Measurements from ENCODE around the gene PPP2R1A.
A peak's percentile ranks its signal among the peaks of the same experiment; 100 is the strongest.

PPP2R1A gene

GRCh38 chr19:52189735-52190486 is at the start of gene PPP2R1A:
Gene PPP2R1A (plus strand): TSS chr19:52190052. CDS start chr19:52190097, 45 bp downstream.
- DNase-seq, result peak; percentile 98

- DNase-seq, result no peak
These were observed 48.6 kb upstream of the PPP2R1A start for GRCh38 chr19:52141203-52141602.

- DNase-seq, result no peak
These were observed 47.8 kb upstream of the PPP2R1A start for GRCh38 chr19:52142001-52142595.

DNA sequence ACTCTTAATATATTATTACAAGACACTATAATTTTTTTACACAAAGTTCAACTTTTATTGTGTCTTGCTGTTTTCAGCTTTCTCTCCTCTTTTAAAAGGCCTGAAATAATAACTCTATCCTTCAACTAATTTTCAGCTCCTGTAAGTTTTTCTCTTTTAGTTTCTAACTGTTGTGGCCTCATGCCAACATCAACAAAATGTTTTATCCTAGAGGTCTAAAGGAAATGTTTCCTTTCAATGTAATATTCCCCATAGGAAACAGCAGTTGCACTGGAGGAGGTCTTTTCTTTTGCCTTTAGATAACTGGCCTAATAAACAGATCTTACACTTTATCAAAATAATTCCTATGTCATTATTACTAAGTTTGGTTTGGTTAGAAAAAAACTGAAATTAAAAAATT is 41.6 kb upstream of the PPP2R1A start:
- DNase-seq, result no peak

DNA sequence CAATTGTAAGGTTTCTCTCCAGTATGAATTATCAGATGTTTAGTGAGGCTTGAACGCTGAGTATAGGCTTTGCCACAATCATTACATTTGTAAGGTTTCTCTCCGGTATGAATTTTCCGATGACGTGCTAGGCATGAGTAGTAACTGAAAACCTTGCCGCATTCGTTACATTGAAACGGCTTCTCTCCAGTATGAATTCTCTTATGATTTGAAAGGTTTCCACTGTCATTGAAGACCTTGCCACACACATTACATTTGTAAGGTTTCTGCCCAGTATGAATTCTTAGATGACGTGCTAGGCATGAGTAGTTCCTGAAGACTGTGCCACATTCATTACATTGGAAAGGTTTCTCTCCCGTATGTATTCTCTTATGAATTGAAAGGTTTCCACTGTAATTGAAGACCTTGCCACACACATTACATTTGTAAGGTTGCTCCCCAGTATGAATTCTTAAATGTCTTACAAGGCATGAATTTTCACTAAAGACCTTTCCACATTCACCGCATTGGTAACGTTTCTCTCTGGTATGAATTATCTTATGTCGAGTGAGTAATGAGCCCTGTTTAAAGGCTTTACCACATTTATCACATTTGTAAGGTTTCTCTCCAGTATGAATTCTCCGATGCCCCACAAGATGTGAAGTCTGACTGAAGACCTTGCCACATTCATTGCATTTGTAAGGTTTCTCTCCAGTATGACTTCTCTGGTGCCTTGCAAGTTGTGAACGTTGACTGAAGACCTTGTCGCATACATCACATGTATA is 34.1 kb upstream of the PPP2R1A start:
- DNase-seq, result no peak

DNA sequence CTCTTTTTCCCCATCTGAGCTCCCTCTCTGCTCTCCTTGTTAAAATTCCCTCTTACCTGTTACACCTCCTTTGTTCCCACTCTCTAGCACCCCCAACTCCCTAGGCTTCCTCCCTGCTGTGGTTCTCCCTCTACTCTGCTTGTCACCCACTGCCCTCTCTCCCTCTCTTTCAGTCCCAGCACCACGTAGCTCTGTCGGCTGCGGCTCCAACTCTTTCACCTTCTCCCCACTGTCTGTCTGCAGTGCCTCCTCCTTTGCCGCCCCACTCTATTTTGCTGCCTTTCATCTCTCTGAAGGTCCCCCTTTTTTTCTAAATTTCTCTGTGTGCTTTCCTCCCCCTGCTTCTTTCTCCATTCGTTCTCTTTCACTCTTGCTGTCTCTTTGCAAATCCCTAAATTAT is 19.5 kb upstream of the PPP2R1A start:
- DNase-seq, result no peak

DNA sequence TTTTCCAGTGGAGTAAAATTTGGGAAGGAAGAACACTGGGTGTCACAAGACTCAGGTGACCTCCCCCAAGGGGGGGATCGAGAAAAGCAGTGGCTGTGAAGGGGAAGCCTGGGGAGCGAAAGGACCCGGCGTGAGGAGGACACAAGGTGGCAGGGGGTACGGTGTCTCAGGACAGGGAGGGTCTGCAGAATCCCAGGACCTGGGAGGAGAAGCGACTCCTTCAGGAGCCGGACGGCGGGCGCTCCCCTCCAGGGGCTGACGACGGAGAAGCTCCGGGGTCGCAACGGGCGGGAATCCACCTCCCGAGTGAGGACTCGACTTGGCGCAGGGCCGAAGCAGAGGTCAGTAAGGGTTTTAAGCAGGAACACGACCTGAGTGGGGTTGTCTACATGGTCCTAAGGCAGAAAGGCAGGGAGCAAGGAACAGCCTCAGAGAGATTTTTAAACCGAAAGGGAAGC is 19.0 kb upstream of the PPP2R1A start:
- no peak for DNase-seq

DNA sequence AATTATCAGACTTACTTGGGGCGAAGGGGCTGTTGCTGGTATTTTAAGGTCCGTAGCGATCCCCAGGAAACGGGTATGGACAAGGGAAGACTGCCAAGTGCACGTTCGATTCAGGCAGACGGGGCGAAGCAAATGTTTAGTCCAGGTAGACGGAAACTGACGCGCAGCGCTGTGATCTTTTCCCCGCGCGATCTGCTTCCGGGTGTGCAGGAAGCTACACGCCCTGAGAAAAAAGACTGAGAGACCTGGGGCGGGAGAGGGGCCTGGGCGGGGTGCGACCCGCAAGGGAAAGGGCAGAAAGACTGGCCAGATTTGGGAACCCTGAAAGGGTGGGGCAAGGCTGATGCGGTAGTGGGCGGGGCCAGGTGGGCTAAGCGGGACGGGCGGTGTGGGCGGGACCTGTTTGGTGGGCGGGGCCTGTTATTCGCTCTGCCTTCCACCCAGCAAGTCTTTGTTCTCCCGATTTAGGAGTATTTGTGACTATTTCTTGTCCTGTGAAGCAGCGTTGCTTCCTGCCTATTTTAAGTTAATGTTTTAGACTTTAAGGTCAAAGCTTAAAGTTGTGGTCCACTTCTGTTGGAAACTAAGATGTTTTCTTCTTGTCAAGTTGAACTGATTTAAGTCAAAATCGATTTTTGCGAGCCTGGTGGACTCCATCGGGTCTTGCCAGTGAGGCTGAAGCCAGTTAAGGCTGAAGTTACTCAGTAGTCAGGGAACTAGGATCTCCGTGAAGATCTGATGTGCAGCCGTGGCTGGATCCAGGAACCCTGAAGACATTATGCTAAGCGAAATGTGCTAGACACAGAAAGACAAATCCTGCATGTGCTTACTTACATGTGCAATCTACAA is 18.3 kb upstream of the PPP2R1A start, which contains the start of gene ZNF836:
TSS of gene ZNF836 (minus strand) at position 301 of the 849 bp plus-strand sequence. CDS start 3,549 bp downstream, outside the sequence.
- DNase-seq, result peak; percentile 87

GRCh38 chr19:52172347-52172746 is 17.5 kb upstream of the PPP2R1A start:
- DNase-seq, result no peak

DNA sequence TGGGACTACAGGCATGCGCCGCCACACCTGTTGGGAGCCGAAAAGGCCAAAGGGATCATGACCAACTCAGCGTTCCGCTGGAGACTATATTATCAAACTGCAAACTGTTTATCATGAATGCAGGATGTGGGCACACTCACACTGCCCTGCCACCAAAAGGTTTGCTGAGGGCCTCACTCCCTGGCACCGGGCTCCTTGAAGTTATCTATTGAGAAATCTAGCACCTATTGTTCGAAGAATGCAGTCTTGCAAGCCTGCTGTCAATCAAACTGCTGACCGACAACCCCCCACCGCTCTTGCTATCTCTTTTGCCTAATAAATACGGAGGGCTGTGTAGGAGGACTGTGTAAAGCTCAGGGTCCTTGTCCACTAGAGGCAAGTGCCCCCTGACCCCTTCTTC is 13.3 kb upstream of the PPP2R1A start:
- no peak for DNase-seq

DNA sequence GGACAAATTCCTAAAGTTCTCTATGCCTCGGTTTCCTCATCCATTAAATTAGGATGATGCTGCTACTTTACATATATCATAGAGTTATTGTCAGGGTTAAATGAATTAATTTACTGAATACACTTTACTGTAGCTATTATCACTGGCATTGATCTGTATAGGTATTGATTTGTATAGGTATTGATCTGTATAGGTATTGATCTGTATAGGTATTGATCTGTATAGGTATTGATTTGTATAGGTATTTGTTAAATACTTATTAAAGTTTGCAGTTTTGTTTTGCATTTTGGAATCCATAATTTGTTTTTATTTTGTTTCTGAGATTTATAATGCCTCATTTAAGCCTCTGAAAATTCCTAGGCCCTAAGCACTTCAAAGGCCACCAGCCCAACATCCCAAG is 2.4 kb upstream of the PPP2R1A start:
- no peak for DNase-seq

- no peak for DNase-seq
These were observed 774 bp upstream of the PPP2R1A start for GRCh38 chr19:52188822-52189734.

DNA sequence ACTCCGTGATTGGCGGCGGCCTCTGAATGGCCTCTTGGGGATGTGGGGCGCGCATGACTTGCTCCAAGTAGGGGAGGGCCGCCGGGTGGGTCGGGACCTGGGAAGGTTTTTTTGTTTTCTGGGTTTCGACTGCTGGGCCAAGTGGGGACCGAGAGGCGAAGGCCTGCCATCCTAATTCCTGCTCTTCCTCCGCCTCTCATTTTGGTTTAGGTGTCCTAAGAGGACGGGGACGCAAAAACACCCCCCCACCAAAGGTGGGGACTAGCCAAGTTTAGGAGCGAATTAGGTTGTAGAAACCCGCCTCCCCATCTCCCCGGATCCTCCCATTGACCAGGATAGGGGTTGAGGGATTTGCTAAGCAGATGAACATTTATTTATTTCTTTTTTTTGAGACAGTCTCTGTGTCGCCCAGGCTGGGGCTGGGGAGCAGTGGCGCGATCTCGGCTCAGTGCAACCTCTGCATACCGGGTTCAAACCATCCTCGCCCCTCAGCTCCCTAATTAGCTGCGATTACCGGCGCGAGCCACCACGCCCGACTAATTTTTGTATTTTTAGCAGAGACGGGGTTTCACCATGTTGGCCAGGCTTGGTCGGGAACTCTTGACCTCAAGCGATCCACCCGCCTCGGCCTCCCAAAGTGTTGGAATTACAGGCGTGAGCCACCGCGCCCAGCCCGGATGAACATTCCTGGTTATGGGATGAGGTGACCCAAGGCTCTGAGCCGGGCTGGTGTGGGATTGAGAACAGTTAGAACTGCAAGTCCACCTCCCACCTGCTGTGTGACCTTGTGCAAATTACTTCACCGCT is 838 bp downstream of the PPP2R1A start:
- DNase-seq, result no peak

GRCh38 chr19:52191389-52191788 is 1.5 kb downstream of the PPP2R1A start:
- DNase-seq, result no peak

- DNase-seq, result no peak
These were observed 2.1 kb downstream of the PPP2R1A start for GRCh38 chr19:52191951-52192350.

GRCh38 chr19:52196256-52196967 is 6.6 kb downstream of the PPP2R1A start:
- no peak for DNase-seq

DNA sequence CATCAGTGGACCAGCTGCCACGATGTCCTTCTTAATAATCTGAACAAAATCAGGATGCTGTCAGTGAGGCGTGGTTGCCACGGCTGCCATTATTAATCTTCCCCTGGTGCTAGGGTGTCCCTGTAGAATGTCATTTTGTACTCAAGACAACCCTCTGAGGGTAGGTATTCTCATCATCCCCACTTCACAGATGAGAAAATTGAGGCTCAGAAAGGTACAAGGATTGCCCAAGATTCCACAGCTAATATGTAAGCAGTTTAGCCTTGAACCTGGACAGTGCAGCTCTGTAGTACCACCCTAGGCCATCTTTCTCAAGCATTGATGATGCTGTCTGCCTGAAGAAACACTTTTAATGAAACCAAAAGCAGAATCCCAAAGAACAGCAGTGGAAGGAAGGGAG is 8.1 kb downstream of the PPP2R1A start:
- DNase-seq, result no peak

DNA sequence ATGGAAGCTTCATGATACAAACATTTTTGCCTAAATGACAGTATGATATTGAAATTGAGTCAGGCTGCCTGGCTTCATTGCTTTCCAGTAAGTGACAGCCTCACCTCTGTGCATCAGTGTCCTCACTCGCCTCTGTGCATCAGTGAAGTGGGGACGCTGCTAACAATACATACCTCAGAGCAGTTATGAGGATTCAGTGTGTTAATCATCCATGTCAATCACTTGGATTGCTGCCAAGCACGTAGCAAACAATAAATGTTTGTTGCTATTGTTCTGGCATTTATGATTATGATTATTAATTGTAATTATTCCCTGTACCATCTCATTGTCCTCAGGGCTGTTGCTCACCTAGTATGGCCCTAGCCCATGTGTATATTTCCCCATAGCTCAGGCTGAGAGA is 8.8 kb downstream of the PPP2R1A start:
- no peak for DNase-seq

- no peak for DNase-seq
These were observed 10.2 kb downstream of the PPP2R1A start for GRCh38 chr19:52200044-52200443.
